Neural progenitor cell (in vitro differentiated cells): ENCODE measurements around the gene COL15A1.

ENCODE experiments used
- EZH2 ChIP-seq: fragments of 200-600 bp; sonication (generic); IDR thresholded peaks from 2 replicates; pipeline ENCODE4 v1.6.1; 2017; ENCODE audit warnings: antibody characterized with exemption, mild to moderate bottlenecking, moderate library complexity
- EZH2phosphoT487 ChIP-seq: fragments of 200-600 bp; sonication (generic); IDR thresholded peaks from 2 replicates; pipeline ENCODE4 v1.6.1; 2017; ENCODE audit warnings: antibody characterized with exemption
- TF ChIP-seq, protein P1 (sequence below): fragments of 200-600 bp; sonication (generic); IDR thresholded peaks from 2 replicates; pipeline ENCODE4 v1.5.1; 2017; ENCODE audit warnings: antibody characterized with exemption, mild to moderate bottlenecking

DNA sequence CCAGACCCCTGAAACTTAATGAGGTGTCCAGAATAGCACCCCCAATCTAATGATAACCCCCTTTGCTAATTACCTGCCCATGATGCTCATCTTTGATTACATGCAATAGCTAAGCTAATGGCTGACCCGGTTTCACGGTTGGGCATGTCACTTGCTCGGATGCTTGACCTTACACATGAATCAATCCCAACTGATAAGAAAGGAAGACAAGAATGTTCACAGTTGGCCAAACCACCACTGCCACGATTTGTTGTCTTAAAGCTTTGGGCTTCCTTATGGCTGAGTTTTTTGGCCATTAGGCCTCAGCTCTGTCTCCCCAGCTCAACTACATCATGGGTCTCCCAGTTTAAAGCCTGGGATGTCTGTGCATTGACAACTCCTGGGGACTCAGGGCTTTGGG, 108.1 kb downstream of the COL15A1 start:
- TF ChIP-seq, protein P1, sequence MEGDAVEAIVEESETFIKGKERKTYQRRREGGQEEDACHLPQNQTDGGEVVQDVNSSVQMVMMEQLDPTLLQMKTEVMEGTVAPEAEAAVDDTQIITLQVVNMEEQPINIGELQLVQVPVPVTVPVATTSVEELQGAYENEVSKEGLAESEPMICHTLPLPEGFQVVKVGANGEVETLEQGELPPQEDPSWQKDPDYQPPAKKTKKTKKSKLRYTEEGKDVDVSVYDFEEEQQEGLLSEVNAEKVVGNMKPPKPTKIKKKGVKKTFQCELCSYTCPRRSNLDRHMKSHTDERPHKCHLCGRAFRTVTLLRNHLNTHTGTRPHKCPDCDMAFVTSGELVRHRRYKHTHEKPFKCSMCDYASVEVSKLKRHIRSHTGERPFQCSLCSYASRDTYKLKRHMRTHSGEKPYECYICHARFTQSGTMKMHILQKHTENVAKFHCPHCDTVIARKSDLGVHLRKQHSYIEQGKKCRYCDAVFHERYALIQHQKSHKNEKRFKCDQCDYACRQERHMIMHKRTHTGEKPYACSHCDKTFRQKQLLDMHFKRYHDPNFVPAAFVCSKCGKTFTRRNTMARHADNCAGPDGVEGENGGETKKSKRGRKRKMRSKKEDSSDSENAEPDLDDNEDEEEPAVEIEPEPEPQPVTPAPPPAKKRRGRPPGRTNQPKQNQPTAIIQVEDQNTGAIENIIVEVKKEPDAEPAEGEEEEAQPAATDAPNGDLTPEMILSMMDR = no peak
- TF ChIP-seq EZH2 (no peak), EZH2phosphoT487 (no peak)
